Measurements from ENCODE around the gene ELP6. TPM values are rescaled to one million over a fixed set of nuclear protein-coding genes. Genes with fewer than 3 reads are reported as not detected.
"Not testable (repeated sequence)": the region's sequence is repeated elsewhere in the genome, so short reads cannot be mapped to it uniquely, and the experiment has no call there.

ELP6 gene
- total RNA-seq, 1 donor from 2014 or later: 60.4 TPM

DNA sequence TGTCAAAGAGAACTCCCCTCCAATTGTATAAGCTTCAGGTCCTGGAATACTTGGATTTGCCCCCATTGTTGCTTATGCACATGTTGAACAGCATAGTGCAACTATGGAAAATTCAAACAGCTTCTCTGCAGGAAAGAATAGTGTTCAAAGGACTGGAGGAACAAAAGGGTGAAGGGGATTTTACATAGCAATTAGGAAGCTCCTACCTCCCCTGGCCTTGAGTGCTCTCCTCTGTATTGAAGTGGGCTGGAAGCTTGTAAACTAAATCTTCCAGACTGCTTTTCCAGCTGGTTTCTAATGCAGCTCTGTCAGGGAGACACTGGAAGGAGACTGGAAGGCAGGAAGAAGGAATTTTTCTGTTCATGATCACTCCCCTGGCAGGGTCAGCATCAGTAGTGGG lies 7.2 kb upstream of the ELP6 start:
- no peak overlapping the region for H3K4me3 Mint-ChIP-seq
- no peak for DNase-seq (ENCODE audit: low read depth, low spot score)

DNA sequence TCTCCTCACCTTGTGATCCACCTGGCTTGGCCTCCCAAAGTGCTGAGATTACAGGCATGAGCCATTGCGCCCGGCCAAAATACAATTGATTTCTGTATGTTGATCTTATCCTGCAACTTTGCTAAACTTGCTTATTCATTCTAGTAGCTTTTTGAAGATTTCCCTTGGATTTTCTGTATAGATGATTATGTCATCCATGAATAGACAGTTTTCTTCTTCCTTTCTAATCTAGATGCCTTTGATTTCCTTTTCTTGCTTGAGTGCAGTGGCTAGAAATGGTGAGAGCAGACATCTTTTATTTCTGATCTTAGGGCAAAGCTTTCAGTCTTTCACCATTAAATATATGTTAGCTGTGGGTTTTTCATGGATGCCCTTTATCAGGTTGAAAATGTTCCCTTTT lies 4.4 kb upstream of the ELP6 start:
- Mint-ChIP-seq H3K4me3 (no peak overlapping the region), H3K36me3 (ENCODE audit: low read depth) (no peaks in the 10 kb centered on the region), H3K4me1 (peaks cover 37% of the 10 kb centered on the region), H3K9me3 (no peaks in the 10 kb centered on the region), H3K27me3 (ENCODE audit: low read depth) (no peaks in the 10 kb centered on the region), H3K27ac (ENCODE audit: unreplicated experiment) (no peak overlapping the region)
- no peak for DNase-seq (ENCODE audit: low read depth, low spot score)
- TF ChIP-seq, protein P1, sequence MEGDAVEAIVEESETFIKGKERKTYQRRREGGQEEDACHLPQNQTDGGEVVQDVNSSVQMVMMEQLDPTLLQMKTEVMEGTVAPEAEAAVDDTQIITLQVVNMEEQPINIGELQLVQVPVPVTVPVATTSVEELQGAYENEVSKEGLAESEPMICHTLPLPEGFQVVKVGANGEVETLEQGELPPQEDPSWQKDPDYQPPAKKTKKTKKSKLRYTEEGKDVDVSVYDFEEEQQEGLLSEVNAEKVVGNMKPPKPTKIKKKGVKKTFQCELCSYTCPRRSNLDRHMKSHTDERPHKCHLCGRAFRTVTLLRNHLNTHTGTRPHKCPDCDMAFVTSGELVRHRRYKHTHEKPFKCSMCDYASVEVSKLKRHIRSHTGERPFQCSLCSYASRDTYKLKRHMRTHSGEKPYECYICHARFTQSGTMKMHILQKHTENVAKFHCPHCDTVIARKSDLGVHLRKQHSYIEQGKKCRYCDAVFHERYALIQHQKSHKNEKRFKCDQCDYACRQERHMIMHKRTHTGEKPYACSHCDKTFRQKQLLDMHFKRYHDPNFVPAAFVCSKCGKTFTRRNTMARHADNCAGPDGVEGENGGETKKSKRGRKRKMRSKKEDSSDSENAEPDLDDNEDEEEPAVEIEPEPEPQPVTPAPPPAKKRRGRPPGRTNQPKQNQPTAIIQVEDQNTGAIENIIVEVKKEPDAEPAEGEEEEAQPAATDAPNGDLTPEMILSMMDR (conservative IDR thresholded peaks at IDR 0.05): no peak

More for the DNA sequence above, 7.2 kb upstream of the ELP6 start:
- Mint-ChIP-seq H3K9me3 (no peaks in the 10 kb centered on the region), H3K36me3 (ENCODE audit: low read depth) (no peaks in the 10 kb centered on the region), H3K4me1 (peaks cover 24% of the 10 kb centered on the region), H3K27ac (ENCODE audit: unreplicated experiment) (no peak overlapping the region), H3K27me3 (ENCODE audit: low read depth) (no peaks in the 10 kb centered on the region)
- TF ChIP-seq, protein P1 (conservative IDR thresholded peaks at IDR 0.05): no peak

DNA sequence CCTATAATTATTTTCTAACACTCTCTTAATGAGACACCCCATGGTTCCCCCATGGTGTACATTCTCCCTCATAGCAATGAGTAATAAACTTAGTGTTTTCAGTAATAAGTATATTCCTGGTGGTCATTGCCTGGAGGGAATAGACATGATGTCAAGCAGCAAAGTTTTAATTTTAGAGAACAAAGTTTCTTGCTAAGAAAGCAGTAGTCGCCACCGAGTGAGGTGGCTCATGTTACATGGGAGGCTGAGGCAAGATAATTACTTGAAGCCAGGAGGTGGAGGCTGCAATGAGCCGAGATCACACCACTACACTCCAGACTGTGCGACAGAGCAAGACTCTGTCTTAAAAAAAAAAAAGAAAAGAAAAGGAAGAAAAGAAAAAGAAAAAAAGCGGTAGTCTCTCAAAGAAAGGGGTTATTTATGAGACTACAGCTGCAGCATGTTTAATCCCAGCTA lies 2.4 kb upstream of the ELP6 start:
- Mint-ChIP-seq H3K9me3 (no peaks in the 10 kb centered on the region), H3K27ac (ENCODE audit: unreplicated experiment) (no peak overlapping the region), H3K36me3 (ENCODE audit: low read depth) (no peaks in the 10 kb centered on the region), H3K27me3 (ENCODE audit: low read depth) (no peaks in the 10 kb centered on the region), H3K4me1 (peaks cover 28% of the 10 kb centered on the region), H3K4me3 (peak overlapping the region; percentile 13)
- no peak for DNase-seq (ENCODE audit: low read depth, low spot score)
- TF ChIP-seq, protein P1 (conservative IDR thresholded peaks at IDR 0.05): no peak

DNA sequence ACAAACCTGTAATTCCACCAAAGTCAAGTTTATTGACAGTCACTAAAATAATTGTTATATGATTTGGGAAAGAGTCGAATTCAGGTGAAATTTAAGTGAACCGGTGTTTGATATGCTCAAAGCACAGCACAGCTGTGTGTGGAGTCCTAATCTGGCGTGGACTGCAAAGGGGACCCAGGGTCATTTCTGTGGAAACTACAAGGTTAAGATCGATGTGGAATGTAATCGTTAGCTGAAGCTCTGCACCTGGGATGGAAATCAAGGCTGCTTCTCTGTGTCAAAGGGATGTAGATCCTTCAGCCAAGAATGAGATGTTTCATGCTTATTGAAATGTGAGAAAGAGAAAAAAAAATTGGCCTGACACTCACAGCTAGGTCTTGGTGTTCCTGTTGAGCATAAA lies 1.6 kb upstream of the ELP6 start:
- Mint-ChIP-seq H3K4me3 (peak overlapping the region; percentile 83), H3K4me1 (peaks cover 24% of the 10 kb centered on the region), H3K27ac (ENCODE audit: unreplicated experiment) (no peak overlapping the region), H3K27me3 (ENCODE audit: low read depth) (no peaks in the 10 kb centered on the region), H3K9me3 (no peaks in the 10 kb centered on the region), H3K36me3 (ENCODE audit: low read depth) (peaks cover 3% of the 10 kb centered on the region)
- TF ChIP-seq, protein P1 (conservative IDR thresholded peaks at IDR 0.05): no peak
- no peak for DNase-seq (ENCODE audit: low read depth, low spot score)

DNA sequence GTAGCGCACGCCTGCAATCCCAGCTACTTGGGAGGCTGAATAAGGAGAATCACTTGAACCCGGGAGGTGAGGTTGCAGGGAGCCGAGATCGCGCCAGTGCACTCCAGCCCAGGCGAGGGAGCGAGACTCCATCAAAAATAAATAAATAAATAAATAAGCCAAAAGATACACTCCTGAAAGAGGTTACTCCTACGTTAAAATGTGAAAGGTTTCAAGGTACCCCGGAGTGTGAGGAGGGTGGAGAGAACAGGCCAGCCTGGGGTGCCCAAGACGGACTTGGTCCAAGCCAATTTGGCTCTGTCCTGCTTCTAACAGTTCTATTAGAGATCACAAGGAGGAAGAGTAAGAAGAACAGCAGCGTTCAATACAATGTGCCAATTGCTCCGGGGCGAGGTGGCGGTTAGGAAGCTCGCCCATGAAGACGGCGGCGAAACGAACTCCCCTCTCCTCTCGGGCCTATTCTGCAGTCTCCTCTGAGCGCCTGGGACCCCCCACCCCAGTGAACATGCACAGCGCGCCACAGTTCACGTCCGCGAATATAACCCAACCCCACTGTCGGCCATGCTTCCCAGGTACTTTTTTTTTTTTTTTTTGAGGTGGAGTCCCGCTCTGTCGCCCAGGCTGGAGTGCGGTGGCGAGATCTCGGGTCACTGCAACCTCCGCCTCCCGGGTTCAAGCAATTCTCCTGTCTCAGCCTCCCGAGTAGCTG lies 942 bp downstream of the ELP6 start:
- TF ChIP-seq, protein P1 (conservative IDR thresholded peaks at IDR 0.05): no peak
- peak overlapping the region; percentile 98 for H3K27ac Mint-ChIP-seq (ENCODE audit: unreplicated experiment)
- H3K36me3 Mint-ChIP-seq (ENCODE audit: low read depth): peaks cover 5% of the 10 kb centered on the region
- H3K27me3 Mint-ChIP-seq (ENCODE audit: low read depth): no peaks in the 10 kb centered on the region
- peaks cover 24% of the 10 kb centered on the region for H3K4me1 Mint-ChIP-seq
- peak overlapping the region; percentile 100 for H3K4me3 Mint-ChIP-seq
- H3K9me3 Mint-ChIP-seq: no peaks in the 10 kb centered on the region
- peak; percentile 12 for DNase-seq (ENCODE audit: low read depth, low spot score)

DNA sequence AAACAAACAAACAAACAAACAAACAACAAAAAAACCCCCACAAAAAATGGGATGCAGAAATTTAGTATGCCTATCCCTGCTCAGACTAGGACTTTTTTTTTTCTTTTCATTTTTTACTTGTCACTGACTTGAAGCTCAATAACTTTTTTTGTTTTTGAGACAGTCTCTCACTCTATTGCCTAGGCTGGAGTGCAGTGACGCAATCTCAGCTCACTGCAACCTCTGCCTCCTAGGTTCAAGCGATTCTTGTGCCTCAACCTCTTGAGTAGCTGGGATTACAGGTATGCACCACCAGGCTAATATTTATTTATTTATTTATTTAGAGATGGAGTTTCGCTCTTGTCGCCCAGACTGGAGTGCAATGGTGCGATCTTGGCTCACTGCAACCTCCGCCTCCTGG lies 8.2 kb downstream of the ELP6 start:
- not testable (repeated sequence) for DNase-seq (ENCODE audit: low read depth, low spot score); H3K4me1 Mint-ChIP-seq; H3K9me3 Mint-ChIP-seq; H3K36me3 Mint-ChIP-seq (ENCODE audit: low read depth); H3K27me3 Mint-ChIP-seq (ENCODE audit: low read depth); H3K27ac Mint-ChIP-seq (ENCODE audit: unreplicated experiment); H3K4me3 Mint-ChIP-seq

All from neural crest cell (in vitro differentiated cells).